Upper lobe of right lung (tissue), 1 donor: ENCODE results near the gene KCNQ2. TPM values are rescaled to one million over a fixed set of nuclear protein-coding genes. Genes with fewer than 3 reads are reported as not detected.

Experiments used
- ATAC-seq: fragments of 200-7000 bp; cut with Tn5 transposase; one replicate; pipeline ENCODE4 v1.9.1; 2020; ENCODE audit warnings: mild to moderate bottlenecking, moderate library complexity
- DNase-seq: peaks from one replicate; pipeline ENCODE4 v3.0.0-alpha.2; 2020
- H3K27ac ChIP-seq: fragments of 200-600 bp; one replicate; pipeline ENCODE4 v1.8.0; 2022
- H3K27me3 ChIP-seq: fragments of 200-600 bp; one replicate; pipeline ENCODE4 v1.8.0; 2022; ENCODE audit warnings: mild to moderate bottlenecking
- H3K36me3 ChIP-seq: fragments of 200-600 bp; one replicate; pipeline ENCODE4 v1.8.0; 2022
- H3K4me1 ChIP-seq: fragments of 200-600 bp; one replicate; pipeline ENCODE4 v1.8.0; 2022
- H3K4me3 ChIP-seq: fragments of 200-600 bp; one replicate; pipeline ENCODE4 v1.8.0; 2022; ENCODE audit warnings: mild to moderate bottlenecking
- H3K9me3 ChIP-seq: fragments of 200-600 bp; one replicate; pipeline ENCODE4 v1.8.0; 2022
- intact Hi-C: fragments of 100-400 bp; cut with DNase I; formaldehyde crosslinking; loops from one replicate; pipeline ENCODE4 v1.11.0; 2022
- total RNA-seq: library from RNA; stranded (reverse); fragmentation: NEBNext Ultra II Directional; extraction: Animal tissue kit (Norgen Biotek cat#: 25700); gene quantifications from one replicate; pipeline ENCODE4 v1.2.1, GENCODE V29; 2021
- TF ChIP-seq, protein P1 (sequence below): fragments of 200-600 bp; IDR thresholded peaks from one replicate; pipeline ENCODE4 v1.8.0; 2022; ENCODE audit warnings: antibody characterized with exemption
- donor health status: DM: no; HTN: yes; CAD: no; lungs with severe emphysema.

KCNQ2 gene
- total RNA-seq, 1 donor from 2014 or later = not detected

DNA sequence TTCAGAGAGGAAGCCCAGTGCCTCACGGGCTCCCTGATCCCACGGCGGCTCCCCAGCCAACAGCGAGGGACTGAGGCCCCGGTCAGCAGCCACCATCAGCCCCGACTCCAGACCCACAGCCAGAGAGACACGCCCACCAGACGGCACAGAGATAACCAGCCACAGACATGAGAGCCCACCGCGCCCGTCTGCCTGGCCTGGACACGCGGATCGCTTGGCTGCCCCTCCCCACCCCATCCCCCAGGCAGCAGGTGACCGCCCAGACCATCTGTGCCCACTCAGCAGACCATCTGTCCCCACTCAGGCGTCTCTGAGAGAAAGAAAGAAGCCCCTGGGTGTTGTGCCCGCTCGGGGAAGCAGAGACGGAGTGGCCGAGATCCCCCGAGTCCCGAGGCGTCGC, 55.8 kb downstream of the KCNQ2 start:
- intact Hi-C loops = no loop called here
- no peaks in the 10 kb centered on the region for H3K9me3 ChIP-seq
- TF ChIP-seq, protein P1, sequence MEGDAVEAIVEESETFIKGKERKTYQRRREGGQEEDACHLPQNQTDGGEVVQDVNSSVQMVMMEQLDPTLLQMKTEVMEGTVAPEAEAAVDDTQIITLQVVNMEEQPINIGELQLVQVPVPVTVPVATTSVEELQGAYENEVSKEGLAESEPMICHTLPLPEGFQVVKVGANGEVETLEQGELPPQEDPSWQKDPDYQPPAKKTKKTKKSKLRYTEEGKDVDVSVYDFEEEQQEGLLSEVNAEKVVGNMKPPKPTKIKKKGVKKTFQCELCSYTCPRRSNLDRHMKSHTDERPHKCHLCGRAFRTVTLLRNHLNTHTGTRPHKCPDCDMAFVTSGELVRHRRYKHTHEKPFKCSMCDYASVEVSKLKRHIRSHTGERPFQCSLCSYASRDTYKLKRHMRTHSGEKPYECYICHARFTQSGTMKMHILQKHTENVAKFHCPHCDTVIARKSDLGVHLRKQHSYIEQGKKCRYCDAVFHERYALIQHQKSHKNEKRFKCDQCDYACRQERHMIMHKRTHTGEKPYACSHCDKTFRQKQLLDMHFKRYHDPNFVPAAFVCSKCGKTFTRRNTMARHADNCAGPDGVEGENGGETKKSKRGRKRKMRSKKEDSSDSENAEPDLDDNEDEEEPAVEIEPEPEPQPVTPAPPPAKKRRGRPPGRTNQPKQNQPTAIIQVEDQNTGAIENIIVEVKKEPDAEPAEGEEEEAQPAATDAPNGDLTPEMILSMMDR = no peak
- ATAC-seq = no peak
- no peak for DNase-seq
- H3K4me3 ChIP-seq = no peak overlapping the region
- H3K4me1 ChIP-seq = no peaks in the 10 kb centered on the region
- peaks cover 37% of the 10 kb centered on the region for H3K27me3 ChIP-seq
- H3K27ac ChIP-seq = no peak overlapping the region
- H3K36me3 ChIP-seq = no peaks in the 10 kb centered on the region

DNA sequence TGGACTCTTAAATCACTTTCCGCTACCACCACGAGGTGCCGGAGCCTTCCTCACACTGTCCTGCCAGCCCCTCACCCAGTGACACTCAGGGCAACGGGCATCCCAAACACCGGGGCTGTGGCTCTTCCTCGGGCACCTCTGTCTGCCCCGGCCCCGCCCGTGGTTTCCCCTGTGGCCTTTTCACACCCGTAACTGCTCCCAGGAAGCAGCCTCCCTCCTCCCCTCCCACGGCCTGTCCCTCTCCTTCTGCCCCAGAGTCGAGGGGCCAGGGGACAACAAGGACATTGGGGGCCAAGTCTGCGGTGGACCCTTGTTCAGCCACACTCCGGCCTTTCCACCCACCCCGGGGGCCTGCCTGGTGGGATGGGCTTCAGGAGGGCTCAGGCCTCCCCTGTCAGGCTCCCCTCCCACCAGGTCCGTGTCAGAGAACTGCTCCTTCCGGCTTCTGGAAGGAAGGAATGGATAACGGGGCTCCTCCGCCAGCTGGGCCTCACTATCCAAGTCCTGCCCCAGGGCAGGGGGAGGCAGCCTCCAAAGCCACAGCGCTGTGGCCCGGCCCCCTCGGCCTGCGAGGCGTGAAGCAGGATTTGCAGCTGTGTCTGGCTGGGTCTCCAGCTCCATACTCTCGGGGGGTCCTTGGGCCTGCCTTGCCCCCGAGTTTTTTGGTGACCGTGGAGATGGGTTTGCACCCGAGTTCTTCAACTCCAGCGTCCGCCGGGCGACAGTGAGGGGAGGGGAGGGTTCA, 56.6 kb downstream of the KCNQ2 start:
- no peak overlapping the region for H3K4me3 ChIP-seq
- TF ChIP-seq, protein P1 = no peak
- DNase-seq (no peak), ATAC-seq (no peak)
- no peak overlapping the region for H3K27ac ChIP-seq
- peaks cover 45% of the 10 kb centered on the region for H3K27me3 ChIP-seq
- H3K36me3 ChIP-seq = no peaks in the 10 kb centered on the region
- H3K4me1 ChIP-seq = no peaks in the 10 kb centered on the region
- intact Hi-C loops = no loop called here
- no peaks in the 10 kb centered on the region for H3K9me3 ChIP-seq

GRCh38 chr20:63414720-63415430, 57.6 kb downstream of the KCNQ2 start:
- DNase-seq (no peak), ATAC-seq (no peak)
- Histone ChIP-seq H3K36me3 (no peaks in the 10 kb centered on the region), H3K4me3 (no peak overlapping the region), H3K27me3 (peaks cover 46% of the 10 kb centered on the region), H3K27ac (no peak overlapping the region), H3K9me3 (no peaks in the 10 kb centered on the region), H3K4me1 (no peaks in the 10 kb centered on the region)
- TF ChIP-seq, protein P1 = no peak
- intact Hi-C loops = no loop called here

GRCh38 chr20:63413963-63414684, 58.3 kb downstream of the KCNQ2 start:
- intact Hi-C loops = no loop called here
- H3K27me3 ChIP-seq = peaks cover 45% of the 10 kb centered on the region
- no peaks in the 10 kb centered on the region for H3K4me1 ChIP-seq
- H3K27ac ChIP-seq = no peak overlapping the region
- ATAC-seq (no peak), DNase-seq (no peak)
- no peaks in the 10 kb centered on the region for H3K36me3 ChIP-seq
- no peak overlapping the region for H3K4me3 ChIP-seq
- H3K9me3 ChIP-seq = no peaks in the 10 kb centered on the region
- TF ChIP-seq, protein P1 = no peak

DNA sequence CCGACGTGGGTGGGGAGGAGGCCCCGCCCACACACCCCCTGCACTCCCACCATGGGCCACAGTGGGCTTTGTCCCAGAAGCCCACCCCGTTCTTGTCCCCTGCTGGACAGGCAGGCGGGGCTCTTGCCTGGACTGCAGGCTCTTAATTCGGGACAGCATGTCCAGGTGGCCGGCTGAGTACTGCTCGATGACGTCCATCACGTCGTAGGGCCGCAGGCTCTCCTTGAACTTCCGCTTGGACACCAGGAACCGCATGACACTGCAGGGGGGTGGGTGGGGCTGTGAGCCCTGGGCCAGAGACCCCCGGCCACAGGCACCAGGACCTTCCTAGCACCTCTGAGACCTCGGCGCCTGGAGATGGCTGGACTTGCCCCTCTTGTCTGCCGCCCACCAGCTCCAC, 59.1 kb downstream of the KCNQ2 start:
- peaks cover 38% of the 10 kb centered on the region for H3K27me3 ChIP-seq
- DNase-seq (no peak), ATAC-seq (no peak)
- no peak overlapping the region for H3K27ac ChIP-seq
- no peaks in the 10 kb centered on the region for H3K4me1 ChIP-seq
- no peaks in the 10 kb centered on the region for H3K9me3 ChIP-seq
- intact Hi-C loops = no loop called here
- no peaks in the 10 kb centered on the region for H3K36me3 ChIP-seq
- TF ChIP-seq, protein P1 = no peak
- no peak overlapping the region for H3K4me3 ChIP-seq
